Stimulated activated CD4-positive, alpha-beta T cell treated with anti-CD3 and anti-CD28 coated beads, Interleukin-4, amount 100 ng/mL, for 48 hours (primary cell): ENCODE measurements around the gene TAPBP.

Source experiments
- DNase-seq, 2 donors: peaks; one replicate each; pipeline ENCODE4 v3.0.0-alpha.2; 2020; ENCODE audit warnings: low read depth in 2 of 2

Gene TAPBP

DNA sequence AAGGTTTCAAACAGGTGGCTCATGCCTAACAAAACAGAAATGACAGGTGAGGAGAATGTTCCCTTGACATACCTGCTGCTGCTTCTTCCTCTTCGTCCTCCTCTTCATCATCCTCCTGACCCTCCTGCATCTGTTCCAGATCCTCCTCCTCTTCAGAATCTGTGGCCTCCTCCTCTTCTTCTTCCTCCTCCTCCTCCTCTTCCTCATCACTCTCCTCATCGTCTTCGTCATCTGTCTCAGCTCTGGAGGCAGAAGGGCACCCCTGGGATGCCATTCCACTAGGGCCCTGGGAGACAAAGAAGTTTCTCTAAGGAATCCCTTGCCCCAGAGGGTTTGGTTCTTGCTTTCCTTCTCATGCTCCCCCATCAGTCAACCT lies 6.0 kb upstream of the TAPBP start:
- DNase-seq: no peak

DNA sequence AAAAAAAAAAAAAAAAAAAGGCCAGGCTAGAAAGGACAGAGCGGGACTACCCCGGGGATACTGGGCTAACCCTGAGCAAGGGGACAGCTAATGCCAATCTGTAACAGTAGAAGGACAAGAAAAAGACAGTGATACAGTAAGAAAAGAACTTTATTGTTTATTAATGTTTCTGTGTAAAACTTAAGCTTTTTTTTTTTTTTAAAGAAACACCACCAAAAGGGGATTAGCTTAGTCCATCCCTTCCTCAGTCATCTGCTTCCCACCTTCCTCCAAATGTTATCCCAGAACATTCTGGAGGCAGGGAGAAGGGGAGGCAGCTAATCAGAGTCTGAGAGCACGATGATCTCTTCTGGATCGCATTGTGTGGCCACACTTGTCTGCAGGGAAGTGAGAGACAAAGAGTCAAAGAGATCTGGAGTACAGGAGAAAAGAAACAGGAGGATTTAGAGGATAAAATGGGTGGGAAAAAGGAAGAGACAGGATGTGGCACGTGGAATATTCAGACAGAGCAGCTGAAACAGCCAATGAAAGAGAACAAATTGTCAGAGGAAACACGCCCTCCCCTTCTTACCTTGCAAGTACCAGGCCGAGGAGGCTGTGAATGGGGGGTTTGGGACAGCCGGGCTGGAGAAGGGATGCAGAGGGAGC lies 4.7 kb upstream of the TAPBP start:
- DNase-seq: no peak

DNA sequence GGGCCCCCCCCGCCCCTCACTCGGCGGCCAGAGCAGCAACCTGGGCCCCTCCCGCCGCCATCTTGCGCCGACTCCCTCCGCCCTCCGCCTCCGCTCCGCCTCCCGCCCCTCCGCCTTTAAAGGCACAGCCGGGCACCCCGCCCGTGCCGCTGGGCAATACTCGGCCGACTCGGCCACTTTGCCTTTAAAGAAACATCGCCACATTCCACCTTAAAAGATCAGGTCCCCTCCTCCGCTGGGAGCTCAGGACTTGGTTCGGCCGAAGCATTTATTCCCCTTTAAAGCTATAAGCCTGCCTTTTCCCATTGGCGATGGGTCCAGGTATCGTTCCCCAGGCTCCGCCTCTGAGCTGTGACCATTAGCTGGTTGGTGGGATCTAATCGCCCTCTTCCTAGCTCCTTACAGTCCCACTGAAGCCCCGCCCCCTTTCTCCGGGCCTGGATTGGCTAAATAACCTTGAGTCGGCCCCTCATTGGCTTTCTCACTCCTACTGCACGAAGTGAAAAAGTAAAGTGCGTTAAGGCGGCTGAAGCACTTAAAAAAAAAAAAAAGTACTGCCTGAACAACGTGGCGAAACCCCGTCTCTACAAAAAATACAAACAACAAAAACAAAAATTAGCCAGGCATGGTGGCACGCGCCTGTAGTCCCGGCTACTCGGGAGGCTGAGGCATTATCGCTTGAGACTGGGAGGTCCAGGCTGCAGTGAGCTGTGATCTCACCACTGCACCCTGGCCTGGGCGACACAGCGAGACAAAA lies 4.0 kb upstream of the TAPBP start, which contains the start of gene ZBTB22:
ZBTB22 (minus strand) TSS at position 76 of the 757 bp plus-strand sequence. CDS start 828 bp downstream, outside the sequence.
- peak; percentile 95 to 97 for DNase-seq

DNA sequence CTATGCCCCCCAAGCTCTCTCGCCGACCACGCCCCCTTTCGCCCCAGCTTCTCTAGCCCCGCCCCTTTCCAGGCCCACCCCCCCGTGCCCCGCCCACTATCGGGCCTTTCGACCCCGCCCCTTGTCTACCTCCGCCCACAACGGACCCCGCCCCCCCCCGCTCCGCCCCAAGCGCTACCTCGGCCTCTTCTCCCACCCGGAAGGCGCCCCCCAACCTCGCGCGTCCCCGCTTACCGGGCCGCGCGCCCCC lies 3.5 kb upstream of the TAPBP start:
- DNase-seq: no peak

DNA sequence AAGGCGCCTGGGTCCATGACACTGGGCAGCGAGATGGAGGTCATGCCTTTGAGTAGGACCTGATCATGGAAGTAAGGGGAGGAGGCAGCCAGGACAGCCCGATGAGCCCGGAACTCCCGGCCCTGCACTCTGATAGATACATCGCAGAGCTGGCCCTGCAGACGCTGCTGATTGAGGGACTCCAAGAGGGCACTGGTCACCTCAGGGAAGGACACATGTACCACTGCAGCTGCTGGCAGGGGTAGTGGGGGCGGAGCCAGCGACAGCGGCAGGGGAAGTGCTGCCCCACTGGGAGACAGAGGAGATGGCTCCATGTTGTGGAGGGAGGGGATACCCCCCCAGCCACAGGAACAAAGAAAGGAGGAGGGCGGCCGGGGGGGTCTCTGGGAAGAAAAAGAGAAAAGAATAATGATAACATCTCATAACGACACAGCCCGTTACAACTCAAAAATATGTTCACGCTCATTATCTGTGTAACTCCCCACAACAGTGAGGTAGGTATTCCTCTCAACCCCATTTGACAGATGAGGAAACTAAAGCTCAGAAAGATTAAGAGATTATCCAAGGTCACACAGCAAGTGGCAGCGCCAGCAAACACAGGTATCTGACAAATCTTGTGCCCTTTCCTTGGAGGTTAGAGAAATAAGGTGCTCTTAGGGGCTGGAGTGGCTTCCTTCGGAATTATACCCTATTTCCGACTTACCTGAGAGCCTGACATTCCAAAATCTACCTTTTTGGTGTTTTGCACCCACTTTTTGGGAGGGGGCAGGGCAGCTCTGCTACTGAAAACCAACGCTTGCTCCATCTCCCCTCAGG lies 2.9 kb upstream of the TAPBP start:
- no peak for DNase-seq

DNA sequence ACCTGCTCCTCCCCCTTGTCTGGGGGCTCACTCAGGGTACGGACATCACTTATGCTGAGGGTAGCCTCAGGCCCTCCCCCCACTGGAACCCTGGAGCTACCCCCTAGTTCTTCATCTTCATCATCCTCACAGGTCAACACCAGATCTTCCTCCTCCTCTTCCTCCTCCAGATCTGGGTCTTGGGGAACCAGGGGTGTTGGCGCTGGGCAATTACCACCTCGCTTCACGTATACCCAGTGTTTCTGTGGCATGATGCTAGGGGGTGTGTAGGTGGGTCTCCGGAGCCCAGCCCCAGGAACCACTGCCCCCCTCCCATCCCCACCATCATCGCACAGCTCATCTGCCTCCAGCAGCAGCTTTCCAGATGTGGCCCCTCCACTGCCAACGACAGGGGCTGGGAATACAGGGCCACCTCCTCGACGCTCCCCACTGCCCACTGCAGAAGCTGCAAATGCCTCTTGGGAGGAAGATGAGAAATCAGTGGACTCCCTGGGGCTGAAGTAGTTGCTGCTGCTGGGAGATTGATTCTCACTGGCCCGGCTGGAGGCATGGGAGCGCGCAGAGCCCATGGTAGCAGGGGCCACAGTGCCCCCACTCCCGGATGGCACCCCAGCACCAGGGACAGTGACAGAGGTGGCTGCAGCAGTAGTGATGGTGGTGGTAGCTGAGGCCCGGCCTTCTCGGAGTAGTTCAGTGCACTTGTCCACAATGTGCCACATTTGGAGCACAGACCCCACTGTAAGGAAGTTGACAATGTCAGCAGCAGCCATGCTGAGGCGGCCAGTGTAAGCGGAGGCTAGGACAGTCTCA lies 2.1 kb upstream of the TAPBP start:
- no peak for DNase-seq

DNA sequence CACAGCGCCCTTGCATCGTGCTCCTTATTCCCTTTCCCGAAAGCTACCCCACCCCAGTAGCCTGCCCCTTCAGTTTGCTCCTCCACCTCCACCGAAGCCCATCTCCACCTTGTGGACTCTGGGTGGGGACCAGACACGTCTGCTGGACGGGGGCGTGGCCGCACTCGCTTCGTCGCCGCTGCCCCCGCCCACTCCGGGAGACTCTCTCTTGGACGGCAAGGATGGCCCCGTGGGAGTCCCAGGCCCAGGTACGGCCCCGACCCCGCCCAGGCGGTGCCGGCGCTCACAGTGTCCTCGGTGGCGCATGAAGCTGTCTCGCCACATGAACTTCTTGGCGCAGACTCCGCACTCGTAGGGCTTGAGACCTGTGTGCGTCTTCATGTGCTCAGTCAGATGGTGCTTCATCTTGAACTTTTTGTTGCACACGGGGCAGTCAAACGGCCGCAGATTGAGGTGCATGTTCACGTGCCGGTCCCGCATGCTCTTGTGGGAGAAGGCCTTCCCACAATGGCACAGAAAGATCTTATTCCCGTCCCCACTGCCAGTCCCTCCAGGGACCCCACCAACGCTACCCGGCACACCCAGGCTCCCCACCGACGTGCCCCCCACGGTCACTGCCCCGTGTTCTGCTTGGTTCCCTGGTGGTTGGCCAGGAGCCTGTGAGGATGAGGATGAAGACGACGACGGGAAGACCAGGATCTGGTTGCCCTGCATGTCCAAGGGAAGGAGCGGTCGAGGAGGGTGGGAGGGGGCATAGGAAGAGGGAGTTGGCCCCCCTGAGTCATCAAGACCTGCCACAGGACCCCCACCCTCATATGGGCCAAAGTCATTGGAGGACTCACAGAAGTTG lies 1.3 kb upstream of the TAPBP start:
- DNase-seq: no peak

DNA sequence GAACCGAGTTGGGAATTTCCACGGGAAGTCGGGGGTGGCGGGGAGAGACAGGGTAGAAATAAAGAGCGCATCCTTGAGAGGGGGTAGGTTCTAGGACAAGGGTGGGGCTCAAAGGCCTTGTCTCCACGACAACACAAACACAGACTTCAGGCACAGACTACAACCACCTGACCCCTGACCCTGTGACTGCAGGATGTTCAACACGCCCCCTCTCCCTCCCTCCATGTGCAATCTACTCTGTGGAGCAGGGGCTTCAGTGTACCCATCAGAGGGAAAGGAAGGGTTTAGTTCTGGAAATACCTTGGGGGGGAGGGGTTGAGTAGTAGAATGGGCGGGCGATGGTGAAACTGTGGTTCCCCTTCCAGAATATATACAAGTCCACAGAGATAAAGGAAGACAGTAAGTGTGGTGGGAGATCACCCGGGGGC lies 651 bp upstream of the TAPBP start:
- DNase-seq: peak; percentile 35 to 49

DNA sequence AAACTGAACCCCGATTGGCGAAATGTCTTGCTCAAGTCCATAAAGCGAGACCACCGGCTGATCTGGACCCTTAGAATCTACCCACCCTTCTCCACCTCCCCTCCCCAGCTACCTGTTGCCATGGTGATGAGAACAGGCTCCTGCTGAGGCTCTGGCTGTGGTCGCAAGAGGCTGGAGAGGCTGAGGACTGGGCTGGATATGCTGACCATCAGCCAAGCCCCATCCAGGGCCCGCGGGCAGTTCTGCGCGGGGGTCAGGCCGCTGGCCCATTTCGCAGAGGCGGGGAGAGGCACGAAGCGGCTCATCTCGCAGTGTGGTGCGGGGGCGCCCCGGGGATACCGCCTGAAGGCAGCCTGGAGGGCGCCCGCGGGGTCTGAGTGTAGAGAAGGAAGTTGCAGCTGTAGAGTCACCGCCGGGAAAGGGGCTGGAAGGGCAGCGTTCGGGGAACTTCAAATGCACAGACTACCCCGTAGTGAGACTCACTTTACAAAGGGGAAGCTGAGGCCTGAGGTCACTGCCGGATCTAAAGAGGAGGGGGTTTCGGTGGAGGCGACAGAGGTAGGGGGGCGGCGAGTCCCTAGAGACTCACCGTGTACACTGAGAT lies 671 bp downstream of the TAPBP start:
- peak; percentile 37 to 43 for DNase-seq

DNA sequence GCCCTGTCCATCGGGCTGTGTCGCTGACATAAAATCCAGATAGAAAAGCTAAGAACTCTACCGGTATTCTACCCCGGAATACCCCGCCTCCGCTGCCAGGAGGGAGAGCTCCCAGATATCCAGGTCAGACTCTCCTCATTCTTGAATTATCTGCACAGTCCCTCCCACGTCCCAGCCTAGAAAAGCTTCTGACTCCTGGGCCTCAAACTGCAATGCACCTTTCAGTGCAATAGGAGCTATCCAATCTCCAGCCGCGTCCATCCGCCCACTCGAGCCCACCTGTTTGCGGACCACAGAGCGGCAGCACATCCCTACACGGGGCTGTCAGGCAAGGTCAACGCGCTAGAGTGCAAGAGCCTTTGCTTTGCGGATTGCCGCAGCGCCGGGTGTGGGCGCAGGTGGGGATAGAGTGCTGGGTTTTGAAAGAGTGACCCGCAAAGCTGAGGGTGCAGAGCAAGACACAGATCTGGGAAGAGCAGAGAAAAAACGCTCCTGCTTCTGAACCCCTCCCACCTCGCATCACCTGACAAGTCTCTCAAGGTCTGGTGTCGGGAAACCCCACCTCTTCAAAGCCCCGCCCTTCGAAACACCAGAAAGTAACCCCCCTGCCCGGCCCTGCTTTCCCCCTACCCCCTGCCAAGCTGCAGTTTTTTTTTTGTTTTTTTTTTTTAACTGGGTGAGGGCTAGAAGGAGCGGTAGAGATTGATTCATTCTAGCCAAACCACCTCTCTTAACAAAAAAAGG lies 1.3 kb downstream of the TAPBP start:
- peak; percentile 66 to 74 for DNase-seq

DNA sequence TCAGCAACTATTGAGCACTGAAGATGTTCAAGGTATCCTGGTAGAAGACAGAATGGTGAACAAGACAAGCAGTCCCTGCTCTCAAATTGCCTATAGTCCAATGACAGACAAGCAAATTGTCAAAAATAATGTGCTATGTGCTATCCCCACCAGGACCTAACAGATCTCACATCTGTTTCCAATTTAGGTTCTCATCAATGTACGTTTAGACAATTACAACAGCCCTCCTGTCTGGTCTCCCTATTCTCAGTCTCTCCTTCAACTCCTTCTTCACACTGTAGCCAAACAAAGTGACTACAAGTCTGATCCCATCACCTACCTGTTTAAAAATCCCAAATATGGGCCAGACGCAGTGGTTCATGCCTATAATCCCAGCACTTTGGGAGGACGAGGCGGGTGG lies 7.5 kb downstream of the TAPBP start:
- DNase-seq: no peak

DNA sequence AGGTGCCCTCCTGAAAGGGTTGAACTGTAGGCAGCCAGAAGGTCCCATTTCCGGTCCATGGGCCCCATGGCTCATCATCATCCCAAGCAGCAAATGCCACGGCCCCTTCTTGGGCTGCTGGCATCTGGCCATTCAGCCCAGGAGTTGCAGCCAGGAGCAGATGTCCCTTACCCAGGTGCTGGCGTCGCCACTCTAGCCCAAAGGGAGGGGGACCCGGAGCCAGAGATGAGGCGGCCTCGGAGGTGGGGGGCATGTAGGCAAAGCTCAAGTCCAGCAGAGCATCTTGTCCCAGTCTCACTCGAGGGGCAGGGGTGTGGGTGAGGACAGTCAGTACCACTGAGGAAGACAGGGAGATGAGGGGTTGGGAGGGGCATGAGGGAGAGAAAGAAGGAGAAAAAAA lies 8.8 kb downstream of the TAPBP start:
- no peak for DNase-seq

DNA sequence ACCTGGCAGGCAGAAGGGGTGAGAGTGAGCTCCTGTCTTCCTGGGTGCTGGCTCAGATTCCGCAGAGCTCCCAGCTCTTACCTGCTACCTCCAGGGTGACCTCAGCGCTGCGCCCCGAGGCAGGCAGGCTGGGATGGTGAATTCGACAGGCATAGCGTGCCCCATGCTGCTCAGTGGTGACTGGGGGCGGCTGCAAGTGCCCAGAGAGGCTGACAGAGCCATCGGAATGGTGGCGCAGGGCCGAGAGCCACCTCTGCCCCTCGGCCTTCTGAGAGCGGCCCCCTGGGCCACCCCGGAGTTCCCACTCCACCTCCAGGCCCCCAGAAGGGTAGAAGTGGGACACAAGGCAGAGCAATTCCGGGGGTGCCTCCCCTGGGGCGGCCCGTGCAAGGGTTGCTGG lies 9.7 kb downstream of the TAPBP start:
- DNase-seq: no peak

DNA sequence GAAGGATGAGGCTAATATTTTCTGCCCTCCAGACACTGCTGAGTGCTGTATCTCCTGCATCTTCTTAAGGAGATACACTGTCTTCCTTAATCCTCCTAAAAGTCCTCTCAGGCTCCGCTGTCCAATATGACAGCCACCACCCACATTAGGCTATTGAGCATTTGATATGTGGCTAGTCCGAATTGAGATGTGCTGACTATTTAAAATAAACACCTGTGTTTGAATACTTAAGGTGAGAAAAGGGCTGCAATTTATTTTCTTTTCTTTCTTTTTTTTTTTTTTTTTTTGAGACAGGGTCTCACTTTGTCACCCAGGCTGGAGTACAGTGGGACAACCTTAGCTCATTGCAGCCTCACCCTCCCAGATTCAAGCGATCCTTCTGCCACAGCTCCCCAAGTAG lies 12.0 kb downstream of the TAPBP start:
- DNase-seq: no peak

DNA sequence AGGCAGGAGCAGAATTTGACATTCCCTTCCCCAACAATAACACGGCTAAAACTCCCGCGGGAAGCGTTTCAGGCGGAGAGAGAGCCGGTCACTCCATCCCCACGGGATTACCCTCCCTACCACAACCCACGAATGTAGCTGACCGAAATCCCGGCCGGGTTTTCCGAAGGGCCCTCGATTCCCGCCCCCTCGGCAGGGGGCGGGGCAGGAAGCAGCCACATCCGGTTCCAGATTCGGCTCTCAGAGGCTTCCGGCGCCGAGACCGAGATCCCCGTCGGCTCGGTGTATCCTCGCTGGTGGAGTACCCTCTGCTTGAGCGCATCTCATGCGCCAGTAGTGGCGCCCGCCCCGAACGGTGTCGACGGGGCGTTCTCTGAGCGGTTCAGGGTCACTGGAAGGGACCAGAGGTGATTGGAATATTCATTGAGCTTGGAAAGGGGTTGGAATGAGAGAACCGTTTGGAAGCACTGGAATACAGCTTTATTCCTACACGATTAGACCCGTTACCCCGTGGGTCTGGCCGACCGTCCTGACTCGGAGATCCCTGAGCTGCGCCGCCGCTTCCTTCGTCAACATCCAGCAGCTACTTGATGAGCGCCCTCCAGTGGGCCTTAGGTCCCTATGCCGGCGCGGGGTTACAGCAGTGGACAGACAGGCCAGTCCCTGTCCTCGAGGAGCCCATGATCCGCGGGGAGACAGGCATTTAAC lies 14.5 kb downstream of the TAPBP start:
- DNase-seq: peak; percentile 87 to 93

DNA sequence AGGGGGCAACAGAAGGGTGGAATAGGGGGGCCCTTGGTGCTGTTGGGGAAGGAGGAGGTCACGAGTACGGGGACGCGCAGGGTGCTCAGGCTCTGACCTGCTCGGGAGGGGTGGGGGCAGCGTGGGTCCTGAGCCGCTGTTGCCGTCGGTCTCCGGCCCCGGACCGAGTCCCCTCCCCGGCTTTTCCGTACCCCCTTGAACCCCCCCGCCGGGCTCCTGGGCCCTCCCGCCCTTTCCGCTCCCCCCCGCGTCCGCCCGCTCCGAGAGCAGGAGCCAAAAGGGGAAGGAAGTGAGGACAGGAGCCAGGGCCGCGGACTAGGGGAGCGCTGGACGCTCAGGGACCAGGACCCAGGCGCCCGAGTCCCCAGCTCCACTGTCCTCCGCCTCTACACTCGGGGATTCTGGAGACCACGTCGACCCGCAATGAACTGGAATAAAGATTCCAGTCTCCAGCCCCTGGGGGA lies 15.1 kb downstream of the TAPBP start, which contains the start of gene RGL2:
RGL2 (minus strand) TSS at position 170 of the 464 bp plus-strand sequence. CDS start 332 bp downstream, outside the sequence.
- DNase-seq: peak; percentile 39 to 45

DNA sequence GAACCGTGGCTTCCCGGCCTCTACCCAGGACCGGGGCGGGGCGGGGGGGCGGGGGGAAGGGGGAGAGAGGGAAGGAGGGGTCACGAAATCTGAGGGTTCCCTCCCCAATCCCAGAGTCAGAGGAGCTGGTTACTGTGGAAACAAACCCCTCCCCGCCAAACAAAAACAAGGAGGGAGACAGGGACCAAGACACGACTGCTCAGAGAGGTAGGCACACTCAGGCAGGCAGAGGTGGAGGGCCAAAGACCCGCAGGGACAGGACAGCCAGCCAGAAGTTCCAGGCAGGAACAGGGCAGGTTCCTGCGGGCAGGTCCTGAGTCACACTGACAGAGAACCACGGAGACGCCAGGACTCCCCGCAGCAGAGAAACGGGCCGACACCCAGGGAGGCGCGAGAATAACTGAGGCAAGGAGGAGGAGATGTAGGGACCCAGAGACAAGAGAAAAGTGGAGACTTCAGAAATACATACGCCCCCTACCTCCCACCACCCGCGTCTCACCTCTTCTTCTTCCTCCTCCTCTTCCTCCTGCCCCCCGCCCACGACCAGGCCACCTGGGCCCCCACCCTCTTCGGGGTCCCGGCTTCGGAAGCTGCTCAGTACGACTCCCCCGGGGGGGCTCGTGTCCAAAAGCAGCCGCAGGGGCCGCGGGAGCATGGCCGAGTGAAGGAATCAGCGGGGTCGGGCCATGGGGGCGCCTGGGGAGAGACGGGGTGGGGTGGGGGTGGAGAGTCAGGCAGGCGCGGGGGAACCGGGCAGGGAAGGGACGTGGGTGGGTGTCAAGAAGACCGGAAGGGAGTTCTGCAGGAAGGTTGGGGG lies 15.7 kb downstream of the TAPBP start:
- DNase-seq: peak in 1 of 2 donors; percentile 58

DNA sequence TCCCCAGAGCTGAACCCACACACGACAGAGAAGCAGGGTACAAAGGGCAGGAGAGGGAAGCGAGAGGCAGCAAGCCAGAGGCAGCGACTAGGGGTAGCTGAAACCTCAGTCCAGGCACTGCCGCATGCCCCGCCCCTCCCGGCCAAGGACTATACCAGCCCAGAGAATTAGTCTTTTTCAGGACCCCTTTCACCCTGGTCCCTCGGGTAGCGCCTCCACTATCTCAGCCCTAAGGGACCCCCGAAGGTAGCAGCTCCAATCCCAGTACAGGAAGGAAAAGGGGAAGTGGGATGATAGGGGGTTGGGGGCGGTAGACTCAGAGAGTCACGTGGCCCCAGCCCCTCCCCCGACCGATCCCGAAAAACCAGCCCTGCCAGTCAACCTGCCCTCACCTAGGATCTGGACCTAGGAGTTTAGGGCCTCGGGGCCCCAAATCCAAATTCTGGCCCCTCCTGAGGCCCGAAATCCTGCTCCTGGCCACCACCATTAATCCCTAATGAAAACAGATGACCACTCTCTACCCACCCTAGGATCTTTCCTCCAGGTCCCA lies 16.4 kb downstream of the TAPBP start:
- DNase-seq: no peak
